HG03378 (cell line): ENCODE results near the gene HMX2.

Experiments
- ATAC-seq: cut with Tn5 transposase; IDR thresholded peaks from one replicate; pipeline ENCODE4 v1.9.1; 2021; ENCODE audit warnings: mild to moderate bottlenecking, moderate library complexity; ENCODE audit not compliant: unreplicated experiment

The HMX2 gene

DNA sequence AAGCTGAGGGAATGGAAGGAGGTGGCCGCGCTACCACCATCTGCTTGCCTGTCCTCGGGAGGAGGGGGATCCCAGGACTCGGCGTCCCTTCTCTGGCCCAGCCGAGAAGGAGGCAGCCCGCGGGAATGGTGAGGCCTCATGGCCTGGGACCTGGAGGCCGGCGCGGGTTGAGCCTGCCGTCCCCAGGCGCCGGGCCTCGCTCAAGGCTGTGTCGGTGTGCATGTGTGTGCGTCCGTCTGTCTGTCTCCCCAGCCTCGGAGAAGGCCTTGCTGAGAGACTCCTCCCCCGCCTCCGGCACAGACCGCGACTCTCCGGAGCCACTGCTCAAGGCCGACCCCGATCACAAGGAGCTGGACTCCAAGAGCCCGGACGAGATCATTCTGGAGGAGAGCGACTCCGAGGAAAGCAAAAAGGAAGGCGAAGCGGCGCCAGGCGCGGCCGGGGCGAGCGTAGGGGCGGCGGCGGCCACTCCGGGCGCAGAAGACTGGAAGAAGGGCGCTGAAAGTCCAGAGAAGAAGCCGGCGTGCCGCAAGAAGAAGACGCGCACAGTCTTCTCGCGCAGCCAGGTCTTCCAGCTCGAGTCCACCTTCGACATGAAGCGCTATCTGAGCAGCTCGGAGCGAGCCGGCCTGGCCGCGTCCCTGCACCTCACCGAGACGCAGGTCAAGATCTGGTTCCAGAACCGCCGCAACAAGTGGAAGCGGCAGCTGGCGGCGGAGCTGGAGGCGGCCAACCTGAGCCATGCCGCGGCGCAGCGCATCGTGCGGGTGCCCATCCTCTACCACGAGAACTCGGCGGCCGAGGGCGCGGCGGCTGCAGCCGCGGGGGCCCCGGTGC lies 10.9 kb upstream of the HMX2 start:
- no peak for ATAC-seq

DNA sequence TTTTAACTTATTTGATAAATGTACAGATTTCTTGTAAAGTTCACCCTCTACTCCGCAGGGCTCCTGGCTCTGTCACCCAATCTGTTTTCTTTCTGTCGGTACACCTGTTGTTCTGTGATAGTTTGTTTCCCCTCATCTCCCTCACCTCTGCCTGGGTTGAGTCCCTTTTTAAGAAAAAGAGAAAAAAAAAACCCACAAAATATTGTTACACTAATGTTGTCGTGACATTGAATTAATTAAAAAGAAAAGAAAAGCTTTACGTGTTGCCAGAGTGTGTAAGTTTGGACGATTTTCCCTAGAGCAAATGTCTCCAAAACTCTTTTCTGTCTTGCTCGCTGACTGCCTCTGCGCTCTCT lies 8.8 kb upstream of the HMX2 start:
- ATAC-seq = no peak

DNA sequence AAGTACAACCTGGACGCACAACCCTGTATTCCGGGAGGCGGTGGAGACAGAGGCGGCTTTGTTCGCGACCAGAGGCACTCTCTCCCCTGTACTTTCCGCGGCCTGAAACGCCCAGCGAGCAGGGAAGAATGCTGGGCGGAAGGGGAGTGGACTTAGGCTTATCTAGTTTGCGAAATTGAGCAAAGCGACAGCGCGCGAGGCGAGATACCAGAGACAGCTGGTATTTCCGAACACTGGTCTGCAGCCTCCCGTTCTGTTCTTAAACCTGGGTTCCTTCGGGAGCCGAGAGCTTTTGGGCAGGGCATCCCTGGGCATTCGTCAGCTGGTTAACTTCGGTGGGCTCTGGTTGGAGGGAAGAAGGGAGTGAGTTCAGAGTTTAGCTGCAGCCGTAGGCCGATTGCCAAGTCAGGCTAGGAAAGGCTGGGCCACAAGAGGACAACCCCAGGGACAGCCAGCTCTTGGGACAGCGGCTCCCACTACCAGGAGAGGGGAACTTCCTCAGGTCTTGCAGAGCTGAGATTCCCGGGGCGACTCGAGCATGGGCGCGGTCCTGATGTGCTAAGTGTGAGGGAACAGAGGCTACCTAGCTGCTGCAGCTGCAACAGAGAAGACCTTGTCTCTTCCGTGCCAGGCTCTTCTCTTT lies 8.3 kb upstream of the HMX2 start:
- no peak for ATAC-seq

- no peak for ATAC-seq
Observed at GRCh38 chr10:123140164-123140982, 7.6 kb upstream of the HMX2 start.

- ATAC-seq = no peak
Observed at GRCh38 chr10:123140983-123141390, 6.9 kb upstream of the HMX2 start.

GRCh38 chr10:123141791-123142700 lies 5.9 kb upstream of the HMX2 start:
- no peak for ATAC-seq

DNA sequence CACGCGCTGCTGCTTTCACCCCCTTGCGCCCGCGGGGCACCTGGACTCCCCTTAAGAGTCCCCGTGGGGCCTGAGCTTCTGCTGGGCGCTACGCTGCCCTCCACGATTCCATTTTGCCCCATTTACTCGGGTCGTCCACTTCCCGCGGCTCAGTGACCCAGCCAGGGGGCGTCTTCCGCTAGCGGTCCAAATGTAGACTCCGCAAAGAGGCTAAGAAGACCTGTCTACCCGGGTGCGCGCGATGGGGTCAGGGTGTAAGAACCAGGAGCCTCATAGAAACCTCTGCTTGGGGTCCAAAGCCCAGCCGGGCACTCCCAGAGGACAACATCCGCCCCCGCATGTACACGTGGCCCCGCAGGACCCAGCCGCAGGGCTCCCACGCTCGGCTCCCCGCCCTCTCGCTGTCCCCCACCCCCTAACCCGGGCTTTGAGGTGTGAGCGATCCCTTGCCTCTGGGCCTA lies 5.2 kb upstream of the HMX2 start:
- no peak for ATAC-seq

GRCh38 chr10:123143162-123143824 lies 4.6 kb upstream of the HMX2 start:
- ATAC-seq = no peak

DNA sequence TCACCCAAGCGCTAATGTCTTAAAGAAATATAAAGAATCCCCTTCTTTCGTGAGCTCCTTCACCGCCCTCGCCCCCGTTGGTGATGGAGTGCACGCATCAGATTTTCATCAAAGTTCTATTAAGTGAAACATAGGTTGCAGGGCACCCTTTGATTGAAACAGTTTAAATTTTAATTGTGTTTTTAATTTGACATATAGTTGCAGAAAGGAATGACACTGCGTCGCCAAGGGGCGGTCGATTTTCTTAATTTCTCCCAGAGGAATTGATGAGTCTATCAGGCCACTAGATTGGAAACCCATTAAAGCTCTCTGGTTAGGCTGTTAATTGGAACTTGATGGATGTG lies 4.1 kb upstream of the HMX2 start:
- no peak for ATAC-seq

- no peak for ATAC-seq
Observed at GRCh38 chr10:123144697-123145541, 3.0 kb upstream of the HMX2 start.

- no peak for ATAC-seq
Observed at GRCh38 chr10:123145542-123146012, 2.4 kb upstream of the HMX2 start.

GRCh38 chr10:123146013-123146893 lies 1.7 kb upstream of the HMX2 start:
- no peak for ATAC-seq

DNA sequence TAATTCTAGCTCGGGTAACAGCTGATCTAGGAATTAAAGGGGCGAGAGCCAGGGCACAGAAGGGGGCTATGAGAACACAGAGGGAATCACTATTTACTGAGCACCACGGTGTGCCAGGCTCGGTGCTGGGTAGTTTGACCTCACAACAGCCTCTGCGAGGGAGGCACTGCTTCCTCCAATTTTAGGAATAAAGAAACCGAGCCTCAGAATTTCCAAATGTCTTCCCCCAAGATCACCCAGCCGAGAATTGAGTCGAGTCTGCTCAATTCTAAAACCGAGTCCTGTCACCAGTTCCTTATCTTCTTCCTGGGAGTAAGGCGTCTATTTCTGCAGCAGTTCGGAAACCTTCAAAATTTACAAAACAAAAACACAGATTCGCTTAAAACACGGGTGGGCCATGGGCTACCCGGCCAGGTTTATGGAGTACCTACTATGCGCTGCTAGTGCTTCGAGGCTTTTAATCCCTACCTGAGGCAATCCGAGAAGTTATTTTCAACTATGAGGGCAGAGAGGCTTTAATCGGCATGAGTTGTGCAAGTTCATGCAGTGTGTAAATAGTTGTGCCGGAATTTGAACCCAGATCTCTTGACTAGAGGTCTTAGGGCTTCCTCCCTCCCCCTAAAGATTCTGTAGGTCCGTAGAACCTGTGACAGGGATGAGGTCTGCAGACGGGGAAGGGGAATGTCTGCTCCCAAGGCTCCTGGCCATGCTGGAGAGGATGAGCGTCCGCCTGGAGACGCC lies 872 bp upstream of the HMX2 start:
- no peak for ATAC-seq

DNA sequence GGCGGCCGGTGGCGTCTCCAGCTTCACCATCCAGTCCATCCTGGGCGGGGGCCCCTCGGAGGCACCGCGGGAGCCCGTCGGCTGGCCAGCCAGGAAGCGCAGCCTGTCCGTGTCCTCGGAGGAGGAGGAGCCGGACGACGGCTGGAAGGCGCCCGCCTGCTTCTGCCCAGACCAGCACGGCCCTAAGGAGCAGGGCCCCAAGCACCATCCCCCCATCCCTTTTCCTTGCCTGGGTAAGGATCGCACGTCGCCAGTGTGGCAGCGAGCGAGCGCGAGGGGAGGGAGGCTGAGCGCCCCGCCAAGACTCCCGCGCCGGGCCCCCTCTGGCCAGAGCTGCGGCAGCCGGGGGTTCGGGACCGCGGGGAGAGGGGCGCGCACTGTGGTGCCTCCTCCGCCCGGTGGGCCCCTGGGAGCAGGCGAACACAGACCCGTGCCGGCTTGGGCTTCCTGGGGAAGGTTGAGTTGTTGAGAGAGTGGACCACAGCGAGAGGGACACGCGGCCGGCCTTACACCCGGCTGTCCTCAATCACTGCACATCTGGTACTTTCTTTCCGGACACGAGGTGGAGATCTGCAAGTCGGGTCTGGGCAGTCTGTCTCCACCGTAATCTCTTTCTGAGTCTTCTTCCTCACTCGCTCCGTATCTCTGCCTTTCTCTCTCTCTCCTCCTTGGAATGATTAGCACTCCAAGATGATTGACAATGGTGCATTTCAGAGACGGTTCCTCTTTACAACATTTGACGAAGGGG lies 652 bp downstream of the HMX2 start:
- no peak for ATAC-seq

GRCh38 chr10:123149162-123149567 lies 1.2 kb downstream of the HMX2 start:
- ATAC-seq = no peak

DNA sequence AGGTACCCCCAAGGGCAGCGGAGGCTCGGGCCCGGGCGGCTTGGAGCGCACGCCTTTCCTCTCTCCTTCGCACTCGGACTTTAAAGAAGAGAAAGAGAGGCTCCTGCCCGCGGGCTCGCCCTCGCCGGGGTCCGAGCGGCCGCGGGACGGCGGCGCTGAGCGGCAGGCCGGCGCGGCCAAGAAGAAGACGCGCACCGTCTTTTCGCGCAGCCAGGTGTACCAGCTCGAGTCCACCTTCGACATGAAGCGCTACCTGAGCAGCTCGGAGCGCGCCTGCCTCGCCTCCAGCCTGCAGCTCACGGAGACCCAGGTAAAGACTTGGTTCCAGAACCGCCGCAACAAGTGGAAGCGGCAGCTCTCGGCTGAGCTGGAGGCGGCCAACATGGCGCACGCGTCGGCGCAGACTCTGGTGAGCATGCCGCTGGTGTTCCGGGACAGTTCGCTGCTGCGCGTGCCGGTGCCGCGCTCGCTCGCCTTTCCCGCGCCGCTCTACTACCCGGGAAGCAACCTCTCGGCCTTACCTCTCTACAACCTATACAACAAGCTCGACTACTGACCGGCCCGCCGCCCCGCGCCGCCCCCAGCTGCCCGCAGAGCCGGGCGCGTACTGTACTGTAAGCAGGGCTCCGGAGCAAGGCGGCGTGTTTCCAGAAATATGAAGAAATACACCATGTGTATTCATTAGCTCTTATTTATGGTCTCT lies 1.8 kb downstream of the HMX2 start:
- no peak for ATAC-seq
